Endothelial cell of umbilical vein (primary cell): ENCODE data around the gene METTL26. TPM values are rescaled to one million over a fixed set of nuclear protein-coding genes. Genes with fewer than 3 reads are reported as not detected.
A peak's percentile ranks its signal among the peaks of the same experiment; 100 is the strongest.

ENCODE experiments used
- BruUV-seq: library from RNA; stranded (reverse); fragments of 400-500 nt; replicated peaks from 2 replicates; lab custom pipeline; 2021; lab: Mats Ljungman, UMichigan
- CTCF ChIA-PET: fragments of 300-600, 350-600 bp; sonication (Branson Sonifier 250); formaldehyde crosslinking; loops from one replicate; lab custom pipeline; 2021; ENCODE audit warnings: antibody characterized with exemption, inconsistent platforms; lab: Charles Lee
- POLR2A ChIA-PET: fragments of 300-600, 350-600 bp; sonication (Branson Sonifier 250); formaldehyde crosslinking; loops from one replicate; lab custom pipeline; 2021; ENCODE audit warnings: antibody characterized with exemption, inconsistent platforms; lab: Charles Lee
- DNase-seq: peaks from one replicate; pipeline ENCODE4 v3.0.0-alpha.2; 2011; ENCODE audit warnings: low read depth, low spot score
- FAIRE-seq: peaks from 2 replicates; lab custom pipeline; 2011; peaks lifted over from hg19 to GRCh38; lab: Jason Lieb, UNC
- H2AFZ ChIP-seq: 2 replicates; pipeline ENCODE4 v1.6.0; 2012; ENCODE audit warnings: low read depth, low read length, control low read depth, inconsistent platforms
- H3K27ac ChIP-seq: 2 replicates; pipeline ENCODE4 v1.5.1; 2011; ENCODE audit warnings: low read depth, mild to moderate bottlenecking, control low read depth, low read length, moderate library complexity; ENCODE audit not compliant: insufficient read depth
- H3K27me3 ChIP-seq, 2 experiments: 2 replicates each; pipeline versions ENCODE4 v1.6.0 to v1.6.1; 2011; ENCODE audit warnings: low read length in 2 of 2, mixed read lengths in 1 of 2; ENCODE audit not compliant: control insufficient read depth in 2 of 2, insufficient read depth in 2 of 2
- H3K36me3 ChIP-seq, 2 experiments: 2 replicates in 1 of 2; 3 replicates in 1 of 2; pipeline ENCODE4 v1.5.1; 2011; ENCODE audit warnings: low read length in 2 of 2, mild to moderate bottlenecking in 1 of 2, moderate library complexity in 1 of 2; ENCODE audit not compliant: control insufficient read depth in 2 of 2, insufficient read depth in 2 of 2; ENCODE audit errors: extremely low read depth in 1 of 2
- H3K4me1 ChIP-seq: 3 replicates; pipeline ENCODE4 v1.5.1; 2011; ENCODE audit warnings: mild to moderate bottlenecking, low read length; ENCODE audit not compliant: control insufficient read depth, insufficient read depth; ENCODE audit errors: extremely low read depth
- H3K4me2 ChIP-seq: 2 replicates; pipeline ENCODE4 v1.6.1; 2011; ENCODE audit warnings: low read length, control low read depth, mixed read lengths; ENCODE audit not compliant: insufficient read depth
- H3K4me3 ChIP-seq, 3 experiments: fragments of 200-600 bp in 1 of 3; sonication (generic), shearing (Covaris generic) in 1 of 3; replicated peaks in 1 of 3; 2 replicates each; pipeline ENCODE4 v1.5.1; 2011 to 2016; ENCODE audit warnings: control low read depth in 3 of 3, low read length in 3 of 3, mild to moderate bottlenecking in 2 of 3, inconsistent platforms in 1 of 3, low read depth in 1 of 3, moderate library complexity in 1 of 3; ENCODE audit not compliant: insufficient read depth in 1 of 3
- H3K79me2 ChIP-seq: 2 replicates; pipeline ENCODE4 v1.6.0; 2012; ENCODE audit warnings: low read length, inconsistent platforms; ENCODE audit not compliant: control insufficient read depth, insufficient read depth
- H3K9ac ChIP-seq: replicated peaks from 2 replicates; pipeline ENCODE3; 2011; ENCODE audit warnings: low read length, control low read depth; ENCODE audit not compliant: insufficient read depth; ENCODE audit errors: extremely low read depth
- H3K9me1 ChIP-seq: replicated peaks from 3 replicates; pipeline ENCODE4 v1.6.0; 2011; ENCODE audit warnings: mild to moderate bottlenecking, low read length; ENCODE audit not compliant: control insufficient read depth, insufficient read depth; ENCODE audit errors: extremely low read depth
- H3K9me3 ChIP-seq: replicated peaks from 2 replicates; pipeline ENCODE4 v1.5.1; 2012; ENCODE audit warnings: low read length, inconsistent platforms; ENCODE audit not compliant: control insufficient read depth, insufficient read depth
- H4K20me1 ChIP-seq: replicated peaks from 2 replicates; pipeline ENCODE3; 2011; ENCODE audit warnings: mild to moderate bottlenecking, low read length; ENCODE audit not compliant: control insufficient read depth, insufficient read depth; ENCODE audit errors: extremely low read depth
- CTCF ChIP-seq, 2 donors: IDR thresholded peaks; 1 replicate in 1 of 2; 2 replicates in 1 of 2; pipeline ENCODE4 v1.5.1; 2011; ENCODE audit warnings: low read length in 2 of 2, mild to moderate bottlenecking in 2 of 2, moderate library complexity in 2 of 2, control low read depth in 1 of 2, inconsistent platforms in 1 of 2, low read depth in 1 of 2; ENCODE audit not compliant: insufficient read depth in 1 of 2; ENCODE audit errors: extremely low read depth in 1 of 2
- EZH2 ChIP-seq: IDR thresholded peaks from 2 replicates; pipeline ENCODE4 v1.6.1; 2012; ENCODE audit warnings: borderline replicate concordance, low read depth, mild to moderate bottlenecking, moderate library complexity, low read length, inconsistent platforms; ENCODE audit not compliant: severe bottlenecking
- FOS ChIP-seq: IDR thresholded peaks from 2 replicates; pipeline ENCODE4 v1.6.1; 2011; ENCODE audit warnings: mild to moderate bottlenecking, low read length, moderate library complexity, borderline replicate concordance; ENCODE audit not compliant: insufficient read depth
- GATA2 ChIP-seq: IDR thresholded peaks from 2 replicates; pipeline ENCODE4 v1.7.0; 2011; ENCODE audit warnings: low read depth, mild to moderate bottlenecking, moderate library complexity, mixed read lengths, low read length; ENCODE audit not compliant: insufficient read length, insufficient read depth
- JUN ChIP-seq: IDR thresholded peaks from 2 replicates; pipeline ENCODE4 v1.6.1; 2011; ENCODE audit warnings: borderline replicate concordance, low read depth; ENCODE audit not compliant: insufficient read length, insufficient read depth
- MAX ChIP-seq: IDR thresholded peaks from 2 replicates; pipeline ENCODE4 v1.6.1; 2011; ENCODE audit not compliant: insufficient read depth, insufficient read length
- MYC ChIP-seq: IDR thresholded peaks from one replicate; pipeline ENCODE4 v1.6.1; 2011; ENCODE audit warnings: mild to moderate bottlenecking, low read depth, low read length
- POLR2A ChIP-seq: IDR thresholded peaks from 2 replicates; pipeline ENCODE4 v1.6.1; 2012; ENCODE audit warnings: low read depth, mild to moderate bottlenecking, control low read depth, low read length
- POLR2AphosphoS5 ChIP-seq: IDR thresholded peaks from 2 replicates; pipeline ENCODE4 v1.6.1; 2012; ENCODE audit warnings: low read depth, mild to moderate bottlenecking, control low read depth, low read length, moderate library complexity; ENCODE audit not compliant: insufficient read depth
- dilution Hi-C: fragments of 300-500 bp; cut with MboI; formaldehyde crosslinking; loops from one replicate; pipeline ENCODE4 v1.15.0; 2019; ENCODE audit warnings: low sequenced_read_pairs; ENCODE audit not compliant: extremely low pct_ligation_motif_present
- intact Hi-C: fragments of 100-400 bp; cut with micrococcal nuclease; formaldehyde crosslinking; loops from one replicate; pipeline ENCODE4 v1.10.0; 2022
- polyA plus RNA-seq, 4 experiments: library from polyadenylated mRNA; depleted of rRNA in 3 of 4; stranded (reverse) in 3 of 4; unstranded in 1 of 4; fragments of >200 nt; gene quantifications; 2 replicates each; pipeline versions ENCODE4 v1.2.1 to v1.2.3, GENCODE V29; 2011 to 2012; ENCODE audit warnings: missing spikeins in 1 of 4
- total RNA-seq: library from RNA; stranded (reverse); gene quantifications from 2 replicates; pipeline ENCODE4 v1.2.3, GENCODE V29; 2021

Gene METTL26
- total and polyA plus RNA-seq, 2 donors (not counting 3 experiments of a cell fraction or from before 2014, with no cell fraction given) = 114 to 138 TPM

- no peak for FAIRE-seq
These were observed 15.7 kb upstream of the METTL26 start for GRCh38 chr16:651844-652243.

GRCh38 chr16:649631-650030, 13.5 kb upstream of the METTL26 start:
- Histone ChIP-seq H3K4me3 (peak overlapping the region in 2 of 3 experiments; percentile 55 to 57), H4K20me1 (no peaks in the 10 kb centered on the region), H3K4me1 (peaks cover 8% of the 10 kb centered on the region), H3K36me3 (peaks cover 0 to 2% of the 10 kb centered on the region in 2 experiments), H3K9me1 (no peaks in the 10 kb centered on the region), H3K9ac (peak overlapping the region; percentile 65), H3K4me2 (peak overlapping the region; percentile 16), H3K79me2 (no peaks in the 10 kb centered on the region), H2AFZ (peak overlapping the region; percentile 23), H3K27me3 (no peaks in the 10 kb centered on the region), H3K9me3 (no peaks in the 10 kb centered on the region), H3K27ac (peak overlapping the region; percentile 22)
- intact Hi-C loops (loop anchor here (1.0 kb wide), 1 partner anchor 11 kb away; no protein-coding TSS in a partner anchor), dilution Hi-C loops (no loop called here)
- ChIA-PET POLR2A (interaction anchor here (1.3 kb wide), 1 partner anchor 13 kb away, joined by 4 read pairs; the partner anchor contains the start of gene METTL26), CTCF (interaction anchor here (1.1 kb wide), 1 partner anchor 11 kb away, joined by 11 read pairs; no protein-coding TSS in a partner anchor)
- no peak for DNase-seq
- no peak for FAIRE-seq
- TF ChIP-seq MAX = no peak
- no peak for TF ChIP-seq FOS
- TF ChIP-seq JUN = no peak
- no peak for TF ChIP-seq CTCF (IDR thresholded peaks at IDR 0.05; ENCODE audit: extremely low read depth in 1 of 2, insufficient read depth in 1 of 2, low read depth in 1 of 2, low read length in 2 of 2)
- no peak for TF ChIP-seq EZH2
- no peak for TF ChIP-seq MYC
- no peak for TF ChIP-seq POLR2AphosphoS5
- no TSS peak for BruUV-seq

More at GRCh38 chr16:651844-652243, 15.7 kb upstream of the METTL26 start:
- BruUV-seq = no TSS peak
- ChIA-PET CTCF (interaction anchor here (3.0 kb wide), 1 partner anchor 9 kb away, joined by 16 read pairs; no protein-coding TSS in a partner anchor), POLR2A (no interaction called here)
- Histone ChIP-seq H3K9me1 (no peaks in the 10 kb centered on the region), H3K4me1 (peaks cover 8% of the 10 kb centered on the region), H3K9ac (no peak overlapping the region), H3K4me3 (no peak overlapping the region), H3K27ac (no peak overlapping the region), H4K20me1 (no peaks in the 10 kb centered on the region), H3K4me2 (no peak overlapping the region), H3K36me3 (peaks cover 0 to 2% of the 10 kb centered on the region in 2 experiments), H2AFZ (no peak overlapping the region), H3K9me3 (no peaks in the 10 kb centered on the region), H3K27me3 (no peaks in the 10 kb centered on the region), H3K79me2 (no peaks in the 10 kb centered on the region)
- no peak for DNase-seq
- TF ChIP-seq POLR2AphosphoS5 (no peak), GATA2 (no peak), EZH2 (no peak), MAX (no peak), FOS (no peak), POLR2A (no peak)
- intact Hi-C loops = no loop called here
- dilution Hi-C loops = no loop called here
